Activated T-helper 1 cell treated with anti-CD3 and anti-CD28 coated beads, Interleukin-12 subunit alpha, Interleukin-12 subunit beta, Interleukin-2, Interleukin-4 antibody, amounts not matched to agents 30 ng/mL and 10 ng/mL and 1 ng/mL, durations not matched to agents 14 hours and 24 hours and 36 hours (primary cell): ENCODE measurements around the gene CHAD. TPM values are rescaled to one million over a fixed set of nuclear protein-coding genes. Genes with fewer than 3 reads are reported as not detected.

ENCODE experiments used
- DNase-seq: peaks from one replicate; pipeline ENCODE4 v3.0.0; 2021; ENCODE audit warnings: low spot score
- H3K27ac Mint-ChIP-seq: one replicate; pipeline ENCODE4 v1.8.0; 2021; ENCODE audit warnings: mild to moderate bottlenecking, mixed read lengths
- H3K27me3 Mint-ChIP-seq: one replicate; pipeline ENCODE4 v1.8.0; 2022; ENCODE audit warnings: mild to moderate bottlenecking, moderate library complexity, mixed read lengths; ENCODE audit not compliant: insufficient read depth
- H3K36me3 Mint-ChIP-seq: one replicate; pipeline ENCODE4 v1.8.0; 2021; ENCODE audit warnings: low read depth, mixed read lengths
- H3K4me1 Mint-ChIP-seq: one replicate; pipeline ENCODE4 v1.8.0; 2021; ENCODE audit warnings: low read depth, mixed read lengths
- H3K4me3 Mint-ChIP-seq: one replicate; pipeline ENCODE4 v1.8.0; 2021; ENCODE audit warnings: mild to moderate bottlenecking, moderate library complexity, mixed read lengths
- H3K9me3 Mint-ChIP-seq: one replicate; pipeline ENCODE4 v1.8.0; 2021; ENCODE audit warnings: mixed read lengths
- intact Hi-C: fragments of 100-400 bp; cut with micrococcal nuclease; formaldehyde crosslinking; loops from one replicate; pipeline ENCODE4 v1.15.1; 2024
- total RNA-seq: library from RNA; stranded (reverse); gene quantifications from 2 replicates; pipeline ENCODE4 v1.2.3, GENCODE V29; 2022

The CHAD gene, protein sequence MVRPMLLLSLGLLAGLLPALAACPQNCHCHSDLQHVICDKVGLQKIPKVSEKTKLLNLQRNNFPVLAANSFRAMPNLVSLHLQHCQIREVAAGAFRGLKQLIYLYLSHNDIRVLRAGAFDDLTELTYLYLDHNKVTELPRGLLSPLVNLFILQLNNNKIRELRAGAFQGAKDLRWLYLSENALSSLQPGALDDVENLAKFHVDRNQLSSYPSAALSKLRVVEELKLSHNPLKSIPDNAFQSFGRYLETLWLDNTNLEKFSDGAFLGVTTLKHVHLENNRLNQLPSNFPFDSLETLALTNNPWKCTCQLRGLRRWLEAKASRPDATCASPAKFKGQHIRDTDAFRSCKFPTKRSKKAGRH
- total RNA-seq, result not detected in 2 replicates

DNA sequence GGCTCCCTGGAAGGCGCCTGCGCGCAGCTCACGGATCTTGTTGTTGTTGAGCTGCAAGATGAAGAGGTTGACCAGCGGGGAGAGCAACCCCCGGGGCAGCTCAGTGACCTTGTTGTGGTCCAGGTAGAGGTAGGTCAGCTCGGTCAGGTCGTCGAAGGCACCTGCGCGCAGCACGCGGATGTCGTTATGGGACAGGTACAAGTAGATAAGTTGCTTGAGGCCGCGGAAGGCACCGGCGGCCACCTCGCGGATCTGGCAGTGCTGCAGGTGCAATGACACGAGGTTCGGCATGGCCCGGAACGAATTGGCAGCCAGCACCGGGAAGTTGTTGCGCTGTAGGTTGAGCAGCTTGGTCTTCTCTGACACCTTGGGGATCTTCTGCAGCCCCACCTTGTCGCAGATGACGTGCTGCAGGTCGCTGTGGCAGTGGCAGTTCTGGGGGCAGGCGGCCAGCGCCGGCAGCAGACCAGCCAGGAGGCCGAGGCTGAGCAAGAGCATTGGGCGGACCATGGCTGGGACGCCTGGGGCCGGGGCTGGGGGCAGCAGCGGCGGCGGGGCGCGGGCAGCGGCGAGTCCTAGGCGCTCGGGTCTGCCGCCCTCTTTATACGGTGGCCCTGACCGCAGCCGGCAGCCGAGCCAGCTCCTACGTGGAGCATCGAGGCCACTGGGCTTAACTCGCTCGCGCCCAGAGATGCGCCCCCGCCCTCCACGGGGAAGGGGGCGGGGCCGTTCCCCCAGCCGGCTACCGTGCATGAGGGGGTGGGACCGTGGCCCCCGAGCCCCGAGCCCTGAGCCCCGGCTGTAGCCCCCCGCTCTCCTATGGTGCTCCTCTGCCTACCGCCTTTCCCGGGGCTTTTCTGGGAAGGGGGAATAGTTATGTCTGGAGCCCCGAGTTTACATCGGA, at the start of gene CHAD:
CHAD (minus strand) TSS at position 577 of the 904 bp plus-strand sequence; CDS start at position 510, 67 bp downstream.
- DNase-seq, result no peak
- H3K27ac Mint-ChIP-seq, result no peak within 1 kb of the TSS
- intact Hi-C loops, result no loop called here
- H3K27me3 Mint-ChIP-seq, result peaks cover 29% of the 10 kb centered on the region
- H3K4me1 Mint-ChIP-seq, result no peaks in the 10 kb centered on the region
- H3K9me3 Mint-ChIP-seq, result no peaks in the 10 kb centered on the region
- no peaks in the 10 kb centered on the region for H3K36me3 Mint-ChIP-seq
- H3K4me3 Mint-ChIP-seq, result no peak within 1 kb of the TSS

DNA sequence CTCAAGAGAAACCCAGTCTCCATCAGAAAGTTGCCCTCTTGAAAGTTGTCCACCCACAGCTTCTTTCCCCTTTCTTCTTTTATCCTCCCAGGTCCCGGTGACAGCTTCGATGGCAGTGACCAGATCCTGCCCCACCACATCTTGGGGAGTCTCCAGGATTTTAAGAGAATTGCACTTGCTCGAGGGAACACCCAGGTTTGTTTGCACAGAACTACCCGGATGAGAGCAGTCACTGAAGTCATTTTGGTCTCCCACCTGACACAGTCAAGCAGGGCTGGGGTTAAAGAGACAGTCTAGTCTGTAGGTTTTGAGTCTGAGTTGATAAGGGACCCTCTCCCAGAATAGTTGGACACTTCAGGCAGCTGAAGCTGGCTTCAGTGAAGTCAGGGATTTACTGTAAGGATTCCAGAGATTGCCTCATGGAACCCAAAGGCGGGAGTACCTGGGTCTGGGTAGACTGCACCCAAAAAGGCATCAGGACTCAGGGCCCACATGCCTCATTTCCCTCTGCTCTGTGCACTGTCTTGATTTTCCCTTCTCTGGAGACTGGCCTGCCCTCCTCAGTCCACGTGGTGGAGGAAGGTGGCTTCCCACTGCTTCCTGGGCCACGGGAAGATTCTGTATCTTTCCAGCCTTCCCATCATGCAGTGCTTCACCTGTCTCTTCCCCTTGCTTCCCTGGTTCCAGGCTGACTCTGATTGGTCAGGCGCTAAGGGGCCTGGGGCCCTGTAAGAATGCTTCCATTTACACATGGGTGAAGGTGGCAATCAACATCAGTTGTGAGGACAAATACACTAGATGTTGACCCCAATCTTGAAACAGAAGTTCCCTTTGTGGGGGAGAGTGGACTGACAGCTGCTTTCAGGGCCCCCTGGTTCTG, 49.1 kb upstream of the CHAD start:
- Mint-ChIP-seq H3K4me1 (peaks cover 13% of the 10 kb centered on the region), H3K27me3 (peaks cover 2% of the 10 kb centered on the region), H3K27ac (no peak overlapping the region)

DNA sequence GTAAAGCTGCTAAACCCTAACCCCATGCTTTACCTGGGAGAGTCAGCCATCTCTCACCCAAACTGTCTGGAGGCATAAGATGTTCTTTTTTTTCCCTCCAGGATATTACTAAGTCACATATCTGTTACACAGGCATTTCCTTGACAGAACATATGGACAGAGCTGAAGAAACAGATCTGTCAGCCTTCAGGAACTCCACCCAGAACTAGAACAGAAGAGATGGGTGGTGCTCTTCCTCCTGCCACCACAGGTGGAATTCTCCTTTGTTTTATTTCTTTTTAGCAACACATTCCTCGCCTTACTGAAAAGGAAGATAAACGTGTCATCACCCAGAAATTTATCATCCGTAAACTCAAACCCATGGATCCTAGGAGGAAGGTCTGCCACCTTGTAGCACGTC, 48.3 kb upstream of the CHAD start:
- Mint-ChIP-seq H3K27me3 (peaks cover 2% of the 10 kb centered on the region), H3K9me3 (no peaks in the 10 kb centered on the region), H3K4me3 (no peak overlapping the region), H3K4me1 (peaks cover 17% of the 10 kb centered on the region), H3K27ac (no peak overlapping the region), H3K36me3 (peaks cover 2% of the 10 kb centered on the region)
- DNase-seq, result no peak
- intact Hi-C loops, result no loop called here

More for the DNA sequence above, 49.1 kb upstream of the CHAD start:
- Mint-ChIP-seq H3K9me3 (no peaks in the 10 kb centered on the region), H3K4me3 (no peak overlapping the region), H3K36me3 (peaks cover 2% of the 10 kb centered on the region)
- intact Hi-C loops, result no loop called here
- DNase-seq, result no peak

DNA sequence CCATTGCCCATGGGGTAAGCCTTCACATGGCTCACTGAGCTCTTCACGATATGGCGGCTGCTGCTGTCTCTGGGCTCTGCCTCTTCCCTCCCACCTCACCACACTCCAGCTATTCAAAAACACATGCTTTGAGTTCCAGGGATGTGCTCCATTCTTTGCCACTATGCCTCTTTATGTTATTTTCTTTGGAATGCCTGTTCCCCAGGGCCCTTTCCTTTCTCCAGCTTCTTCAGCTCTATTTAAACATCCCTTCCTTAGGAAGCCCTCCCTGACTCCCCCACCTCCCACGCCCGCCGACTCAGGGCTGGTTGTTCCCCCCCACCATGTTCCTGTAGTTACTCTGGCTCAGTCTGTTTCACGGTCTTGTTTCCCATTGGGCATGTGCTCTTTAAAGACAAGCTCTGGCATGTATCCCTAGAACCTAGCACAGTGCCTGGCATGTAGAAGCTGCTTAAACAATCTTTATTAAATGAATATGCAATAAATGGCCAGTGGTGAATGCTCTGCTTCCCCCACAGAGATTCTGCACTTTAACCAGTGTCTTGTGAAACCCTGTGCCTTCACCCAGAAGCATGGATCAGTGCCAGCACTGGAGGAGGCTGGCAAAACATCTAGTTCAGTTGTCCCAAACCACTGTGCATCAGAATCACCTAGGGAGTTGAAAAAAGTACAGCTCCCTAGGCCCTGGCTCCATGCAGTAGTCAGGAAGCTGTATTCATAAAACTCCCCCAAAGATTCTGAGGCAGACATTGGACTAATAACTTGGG, 46.4 kb upstream of the CHAD start:
- intact Hi-C loops, result no loop called here
- Mint-ChIP-seq H3K4me3 (no peak overlapping the region), H3K27ac (no peak overlapping the region), H3K9me3 (no peaks in the 10 kb centered on the region), H3K36me3 (peaks cover 2% of the 10 kb centered on the region), H3K27me3 (peaks cover 2% of the 10 kb centered on the region), H3K4me1 (peaks cover 34% of the 10 kb centered on the region)
- DNase-seq, result no peak

DNA sequence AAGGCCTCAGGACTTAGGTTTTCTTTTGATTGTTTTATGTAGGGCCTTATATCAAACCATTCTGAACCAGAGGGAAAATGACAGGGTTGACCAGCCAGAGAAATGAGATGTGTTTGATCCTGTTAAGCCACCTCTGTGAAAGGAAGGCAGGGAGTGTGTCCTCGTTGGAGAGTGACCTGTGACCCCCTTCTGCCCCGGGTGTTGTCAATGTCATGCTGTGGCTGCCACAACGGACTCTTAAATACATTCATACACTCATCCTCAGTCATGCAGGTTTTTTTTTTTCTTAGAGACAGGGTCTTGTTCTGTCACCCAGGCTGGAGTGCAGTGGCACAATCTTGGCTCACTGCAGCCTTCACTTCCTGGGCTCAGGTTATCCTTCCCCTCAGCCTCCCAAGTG, 45.7 kb upstream of the CHAD start:
- Mint-ChIP-seq H3K27ac (no peak overlapping the region), H3K9me3 (no peaks in the 10 kb centered on the region), H3K4me3 (no peak overlapping the region), H3K4me1 (peaks cover 41% of the 10 kb centered on the region), H3K27me3 (peaks cover 2% of the 10 kb centered on the region), H3K36me3 (peaks cover 5% of the 10 kb centered on the region)
- DNase-seq, result no peak
- intact Hi-C loops, result no loop called here

DNA sequence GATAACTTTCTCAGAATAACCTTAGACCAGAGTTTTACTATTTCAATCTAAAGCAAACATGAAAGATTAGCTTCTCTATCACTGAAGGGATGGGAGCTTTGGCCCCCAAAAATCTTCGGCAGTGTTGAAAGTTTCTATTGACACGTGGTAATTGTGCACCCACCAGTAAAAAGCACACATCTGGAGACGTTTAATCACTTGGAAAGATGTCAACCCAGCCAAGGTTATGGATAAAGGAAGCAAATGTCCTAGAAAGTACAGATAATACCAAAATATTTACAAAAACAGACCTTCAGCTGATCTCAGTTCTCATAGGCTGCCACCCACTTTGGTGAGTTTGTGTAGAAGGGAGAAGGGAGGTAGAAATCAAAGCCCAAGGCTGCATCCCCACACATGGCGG, 44.8 kb upstream of the CHAD start:
- no peaks in the 10 kb centered on the region for H3K27me3 Mint-ChIP-seq
- intact Hi-C loops, result no loop called here
- peaks cover 50% of the 10 kb centered on the region for H3K4me1 Mint-ChIP-seq
- H3K27ac Mint-ChIP-seq, result no peak overlapping the region
- H3K9me3 Mint-ChIP-seq, result no peaks in the 10 kb centered on the region
- H3K4me3 Mint-ChIP-seq, result no peak overlapping the region
- no peak for DNase-seq
- peaks cover 5% of the 10 kb centered on the region for H3K36me3 Mint-ChIP-seq

DNA sequence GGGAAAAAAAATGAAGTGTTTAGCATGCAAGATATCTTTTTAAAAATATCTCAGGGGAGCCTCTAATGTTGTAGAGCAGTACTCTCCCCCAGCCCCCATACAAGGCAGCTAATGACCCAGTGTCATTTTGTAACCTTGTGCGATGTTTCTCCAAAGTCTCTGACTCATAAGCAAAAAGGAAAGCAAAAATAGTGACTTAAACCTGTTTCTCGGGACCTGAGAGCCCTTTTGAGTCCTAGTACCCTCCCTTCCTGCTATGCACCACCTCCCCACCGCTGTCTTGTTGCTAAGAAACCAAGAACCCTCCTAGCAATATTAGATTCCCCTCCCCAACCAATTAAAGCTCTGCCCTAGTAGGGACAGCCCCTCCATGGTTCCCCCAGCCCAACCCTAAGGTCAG, 42.4 kb upstream of the CHAD start:
- Mint-ChIP-seq H3K9me3 (no peaks in the 10 kb centered on the region), H3K27me3 (peaks cover 2% of the 10 kb centered on the region), H3K4me3 (peak overlapping the region; percentile 56), H3K36me3 (peaks cover 5% of the 10 kb centered on the region), H3K4me1 (peaks cover 43% of the 10 kb centered on the region), H3K27ac (peak overlapping the region; percentile 92)
- peak; percentile 69 for DNase-seq
- intact Hi-C loops, result loop anchor here (1.0 kb wide), 2 partner anchors 29 to 31 kb away; no protein-coding TSS in a partner anchor

DNA sequence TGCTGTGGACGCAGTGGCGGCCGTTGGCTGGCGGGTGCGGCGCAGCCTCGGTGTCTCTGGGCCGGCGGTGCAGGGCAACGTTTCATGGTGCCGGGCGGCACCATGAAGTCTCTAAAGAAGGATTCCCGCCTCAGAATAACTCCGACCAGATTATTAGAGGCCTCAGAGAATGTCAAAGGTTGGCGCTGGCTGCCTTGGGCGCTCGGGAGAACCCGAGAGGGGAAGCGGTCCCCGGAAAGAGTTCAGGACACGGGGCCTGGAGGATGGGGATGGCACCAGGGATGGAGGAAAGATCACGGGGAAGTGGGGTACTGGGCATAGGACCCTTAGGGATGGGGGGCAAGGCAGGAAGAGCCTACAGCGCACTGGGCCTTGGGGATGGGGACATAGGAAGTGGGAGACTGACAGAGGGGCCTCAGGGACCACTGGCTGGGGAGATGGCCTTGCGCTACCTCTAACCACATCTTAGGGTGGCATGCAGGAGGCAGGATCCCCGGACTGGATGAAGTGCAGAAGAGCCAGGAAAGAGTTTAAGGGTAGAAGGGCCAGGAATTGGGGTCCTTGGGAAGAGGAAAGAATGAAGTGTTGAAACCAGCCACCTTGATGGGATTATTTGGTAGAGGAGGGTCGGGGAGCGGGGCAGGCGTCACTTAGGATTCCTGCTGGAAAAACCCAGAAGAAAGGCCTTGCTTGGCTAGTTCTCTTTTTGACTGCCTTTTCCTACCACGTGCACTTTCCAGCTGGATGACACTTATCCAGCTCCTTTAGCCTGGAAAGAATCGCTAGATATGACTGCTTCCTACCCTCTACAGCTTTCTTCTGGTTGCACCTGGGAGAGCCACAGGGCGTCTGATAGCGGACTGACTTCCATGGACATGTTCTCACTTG, 40.1 kb upstream of the CHAD start:
- H3K27me3 Mint-ChIP-seq, result peaks cover 5% of the 10 kb centered on the region
- peak overlapping the region; percentile 91 for H3K4me3 Mint-ChIP-seq
- H3K36me3 Mint-ChIP-seq, result peaks cover 3% of the 10 kb centered on the region
- no peaks in the 10 kb centered on the region for H3K9me3 Mint-ChIP-seq
- intact Hi-C loops, result loop anchor here (1.0 to 5.0 kb wide), 3 partner anchors 30 to 53 kb away; partner anchors contain the start of genes CACNA1G, RSAD1 and SPATA20
- peak overlapping the region; percentile 90 for H3K27ac Mint-ChIP-seq
- DNase-seq, result no peak
- H3K4me1 Mint-ChIP-seq, result peaks cover 56% of the 10 kb centered on the region

DNA sequence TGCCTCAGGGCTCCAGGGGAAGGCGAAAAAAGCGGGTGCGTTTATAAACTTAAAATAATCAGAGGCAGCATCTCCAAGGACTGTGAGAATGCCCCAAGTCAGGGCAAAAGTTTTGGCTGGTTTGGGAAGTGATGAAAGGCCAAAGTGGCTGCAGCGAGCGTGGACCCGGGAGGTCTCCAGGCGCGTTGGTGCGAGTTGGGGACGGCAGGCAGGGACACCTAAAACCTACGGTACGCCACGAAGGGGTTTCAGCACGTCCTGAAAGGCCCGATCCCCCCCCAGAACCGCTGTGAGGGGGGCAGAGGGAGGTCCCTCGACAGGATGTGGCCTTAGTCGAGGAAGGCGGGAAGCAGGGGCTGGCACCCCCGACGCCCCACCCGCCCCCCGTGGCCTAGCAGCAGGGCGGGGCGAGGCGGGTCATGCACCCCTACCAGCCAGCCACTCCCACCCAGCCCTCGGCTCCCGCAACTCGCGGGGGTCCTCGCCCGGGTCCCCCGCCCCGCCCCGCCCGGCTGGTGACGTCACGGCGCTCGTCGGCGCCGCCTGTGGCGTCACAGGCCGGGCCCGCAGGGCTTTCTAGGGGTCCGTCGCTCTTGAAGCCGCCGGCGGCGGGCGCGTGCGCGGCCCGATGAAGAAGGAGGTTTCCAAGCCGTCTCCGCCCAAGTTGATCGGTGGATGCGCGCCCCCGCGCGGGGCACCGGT, 39.3 kb upstream of the CHAD start, which contains the start of gene MYCBPAP:
MYCBPAP (plus strand) TSS at position 569 of the 702 bp plus-strand sequence. CDS start 236 bp downstream, outside the sequence.
- peak within 1 kb of the TSS; percentile 91 for H3K27ac Mint-ChIP-seq
- intact Hi-C loops, result loop anchor here (1.0 to 5.0 kb wide), 3 partner anchors 29 to 54 kb away; partner anchors contain the start of genes CACNA1G, RSAD1 and SPATA20
- DNase-seq, result peak; percentile 82
- H3K27me3 Mint-ChIP-seq, result peaks cover 5% of the 10 kb centered on the region
- no peaks in the 10 kb centered on the region for H3K9me3 Mint-ChIP-seq
- peaks cover 62% of the 10 kb centered on the region for H3K4me1 Mint-ChIP-seq
- H3K36me3 Mint-ChIP-seq, result peaks cover 3% of the 10 kb centered on the region
- H3K4me3 Mint-ChIP-seq, result peak within 1 kb of the TSS; percentile 91

DNA sequence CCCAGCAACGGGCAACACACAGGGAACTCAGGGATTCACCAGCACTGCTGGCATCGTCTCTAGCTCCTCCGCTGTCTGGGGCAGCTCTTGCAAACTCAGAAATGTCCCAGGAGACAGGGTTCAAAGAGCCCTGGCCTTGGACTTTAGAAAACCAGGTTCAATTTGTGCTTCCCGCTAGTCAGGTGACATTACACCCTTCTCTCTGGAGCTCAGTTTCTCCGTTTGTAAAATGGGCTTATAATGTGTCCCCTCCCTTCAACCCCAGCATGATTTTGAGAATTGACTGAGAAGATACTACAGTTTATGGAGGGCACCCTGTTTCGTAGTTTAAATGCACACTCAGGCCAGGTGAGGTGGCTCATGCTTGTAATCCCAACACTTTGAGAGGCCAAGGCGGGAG, 37.6 kb upstream of the CHAD start:
- no peaks in the 10 kb centered on the region for H3K9me3 Mint-ChIP-seq
- peaks cover 5% of the 10 kb centered on the region for H3K27me3 Mint-ChIP-seq
- peaks cover 3% of the 10 kb centered on the region for H3K36me3 Mint-ChIP-seq
- no peak overlapping the region for H3K27ac Mint-ChIP-seq
- H3K4me1 Mint-ChIP-seq, result peaks cover 51% of the 10 kb centered on the region
- H3K4me3 Mint-ChIP-seq, result peak overlapping the region; percentile 31
- DNase-seq, result no peak
- intact Hi-C loops, result loop anchor here (5.0 kb wide), 1 partner anchor 56 kb away; the partner anchor contains the start of gene CACNA1G
